Measurements from ENCODE around the gene CYFIP1.

The CYFIP1 gene

DNA sequence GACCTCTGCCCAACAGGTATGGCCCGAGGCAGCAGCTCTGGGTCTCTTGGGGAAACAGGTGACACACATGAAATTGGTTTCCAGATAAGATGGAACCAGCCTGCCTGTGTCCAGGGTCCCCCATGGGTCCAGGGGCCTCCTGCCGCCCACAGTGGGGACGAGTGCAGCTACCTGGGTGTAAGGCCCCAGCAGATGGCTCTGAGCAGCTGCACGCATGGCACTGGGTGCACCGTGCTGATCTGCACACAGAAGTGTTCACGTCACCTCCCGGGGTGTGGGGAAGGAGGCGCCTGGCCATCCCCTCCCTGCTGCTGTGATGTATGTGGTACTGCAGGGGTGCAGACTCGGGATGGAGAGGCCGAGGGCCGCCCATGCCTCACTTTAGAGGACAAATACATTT lies 78.1 kb downstream of the CYFIP1 start:
- Histone ChIP-seq H3K14ac (ENCODE audit: low read length) (no peak overlapping the region), H3K18ac (ENCODE audit: low read length) (no peak overlapping the region), H3K4me2 (ENCODE audit: insufficient read depth, low read length, poor library complexity, severe bottlenecking) (no peak overlapping the region), H3K4me3 (ENCODE audit: low read length in 2 of 2) (no peak overlapping the region), H3K9ac (ENCODE audit: low read depth, low read length, poor library complexity) (no peak overlapping the region), H3K4me1 (ENCODE audit: control insufficient read depth in 2 of 2, insufficient read depth in 1 of 2, low read depth in 1 of 2, low read length in 2 of 2) (no peaks in the 10 kb centered on the region), H2BK5ac (ENCODE audit: low read length) (no peak overlapping the region), H3K27me3 (ENCODE audit: control insufficient read depth in 3 of 3, insufficient read depth in 3 of 3, low read depth in 1 of 3, low read length in 3 of 3) (no peaks in the 10 kb centered on the region), H4K8ac (ENCODE audit: low read depth, low read length) (peak overlapping the region; percentile 43), H3K23ac (ENCODE audit: low read depth, low read length, poor library complexity) (peak overlapping the region; percentile 89), H3K4ac (ENCODE audit: low read length) (peak overlapping the region; percentile 78), H3K79me1 (ENCODE audit: low read depth, low read length) (peaks cover 14% of the 10 kb centered on the region), H3K36me3 (replicated peaks in 1 of 2; ENCODE audit: control insufficient read depth in 2 of 2, insufficient read depth in 2 of 2, low read length in 2 of 2) (peaks cover 42 to 77% of the 10 kb centered on the region in 2 donors), H2BK120ac (ENCODE audit: low read depth, low read length) (no peak overlapping the region), H4K91ac (ENCODE audit: low read depth, low read length, poor library complexity) (no peak overlapping the region), H3K9me3 (replicated peaks in 1 of 2; ENCODE audit: control insufficient read depth in 2 of 2, insufficient read depth in 1 of 2, low read depth in 1 of 2, low read length in 2 of 2) (no peaks in the 10 kb centered on the region), H2BK15ac (ENCODE audit: low read length) (no peak overlapping the region), H2AK5ac (ENCODE audit: low read depth, low read length) (no peak overlapping the region), H2AFZ (ENCODE audit: low read length) (no peak overlapping the region), H3K27ac (replicated peaks; ENCODE audit: low read length) (no peak overlapping the region), H2BK12ac (ENCODE audit: low read length) (no peak overlapping the region)
- WGBS, 2 donors (ENCODE audit: extremely low coverage in 2 of 2, insufficient read length in 2 of 2, insufficient replicate concordance in 1 of 2): no CpG with 5 or more reads among the region's 11 CpGs
- no peak for DNase-seq (ENCODE audit: low spot score)

DNA sequence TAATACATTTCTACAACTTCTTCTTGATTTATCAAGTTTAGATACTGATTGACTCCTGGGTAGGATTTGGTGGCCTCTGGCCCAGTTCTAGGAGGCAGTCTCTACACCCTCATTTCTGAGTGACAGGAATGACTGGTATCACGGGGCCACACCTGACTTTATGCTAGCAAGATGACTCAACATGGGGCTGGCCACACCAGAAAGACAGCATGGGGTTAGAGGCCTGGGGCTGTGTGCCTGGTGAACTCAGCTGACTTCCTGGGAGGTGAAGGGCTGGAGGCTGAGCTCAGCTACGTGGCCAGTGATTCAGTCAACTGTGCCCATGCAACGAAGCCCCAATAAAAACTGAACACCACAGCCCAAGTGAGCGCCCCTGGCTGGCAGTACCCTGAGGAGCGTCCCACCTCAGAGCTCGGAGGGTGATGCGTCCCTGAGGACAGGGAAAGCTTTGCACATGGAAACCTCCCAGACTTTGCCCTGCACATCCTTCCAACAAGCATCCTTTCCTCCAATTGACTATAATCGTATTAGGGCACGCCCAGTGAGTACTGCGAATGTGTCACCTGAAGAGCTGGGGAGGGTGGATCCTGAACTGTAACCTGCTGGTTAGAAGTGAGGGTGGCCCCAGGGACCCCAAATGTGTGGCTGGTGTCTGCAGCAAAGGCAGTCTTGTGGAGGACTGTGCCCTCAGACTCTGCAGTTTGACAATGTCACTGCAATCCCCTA lies 84.5 kb downstream of the CYFIP1 start:
- Histone ChIP-seq H3K4me1 (ENCODE audit: control insufficient read depth in 2 of 2, insufficient read depth in 1 of 2, low read depth in 1 of 2, low read length in 2 of 2) (no peaks in the 10 kb centered on the region), H3K23ac (ENCODE audit: low read depth, low read length, poor library complexity) (no peak overlapping the region), H2AK5ac (ENCODE audit: low read depth, low read length) (no peak overlapping the region), H3K4me2 (ENCODE audit: insufficient read depth, low read length, poor library complexity, severe bottlenecking) (no peak overlapping the region), H4K91ac (ENCODE audit: low read depth, low read length, poor library complexity) (no peak overlapping the region), H2BK120ac (ENCODE audit: low read depth, low read length) (no peak overlapping the region), H3K4ac (ENCODE audit: low read length) (no peak overlapping the region), H3K27me3 (ENCODE audit: control insufficient read depth in 3 of 3, insufficient read depth in 3 of 3, low read depth in 1 of 3, low read length in 3 of 3) (no peaks in the 10 kb centered on the region), H3K27ac (replicated peaks; ENCODE audit: low read length) (no peak overlapping the region), H2BK5ac (ENCODE audit: low read length) (no peak overlapping the region), H3K79me1 (ENCODE audit: low read depth, low read length) (no peaks in the 10 kb centered on the region), H4K8ac (ENCODE audit: low read depth, low read length) (no peak overlapping the region), H3K9ac (ENCODE audit: low read depth, low read length, poor library complexity) (no peak overlapping the region), H2BK15ac (ENCODE audit: low read length) (no peak overlapping the region), H3K14ac (ENCODE audit: low read length) (no peak overlapping the region), H2BK12ac (ENCODE audit: low read length) (no peak overlapping the region), H3K18ac (ENCODE audit: low read length) (no peak overlapping the region), H3K36me3 (replicated peaks in 1 of 2; ENCODE audit: control insufficient read depth in 2 of 2, insufficient read depth in 2 of 2, low read length in 2 of 2) (peaks cover 27 to 67% of the 10 kb centered on the region in 2 donors), H3K9me3 (replicated peaks in 1 of 2; ENCODE audit: control insufficient read depth in 2 of 2, insufficient read depth in 1 of 2, low read depth in 1 of 2, low read length in 2 of 2) (peaks cover 0 to 3% of the 10 kb centered on the region in 2 donors), H2AFZ (ENCODE audit: low read length) (no peak overlapping the region), H3K4me3 (ENCODE audit: low read length in 2 of 2) (no peak overlapping the region)
- DNase-seq (ENCODE audit: low spot score): no peak
- WGBS, 2 donors (ENCODE audit: extremely low coverage in 2 of 2, insufficient read length in 2 of 2, insufficient replicate concordance in 1 of 2): no CpG with 5 or more reads among the region's 10 CpGs

DNA sequence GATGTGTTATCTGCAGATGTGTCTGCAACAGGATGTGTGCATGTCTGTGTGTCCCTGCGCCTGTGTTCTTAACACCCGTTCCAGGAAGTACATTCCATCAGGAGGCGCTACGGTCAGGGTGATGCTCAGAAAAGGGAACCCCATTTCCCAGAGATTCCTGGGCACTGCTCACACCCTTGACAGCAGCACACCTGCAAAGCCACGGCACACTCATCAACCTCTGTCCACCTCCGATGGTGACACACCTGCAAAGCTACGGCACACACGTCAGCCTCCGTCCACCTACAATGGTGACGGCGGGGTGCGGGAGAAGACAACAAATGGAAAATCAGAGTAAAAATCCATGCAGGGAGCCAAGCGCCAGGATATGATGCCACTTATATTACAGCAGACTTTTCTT lies 86.3 kb downstream of the CYFIP1 start:
- Histone ChIP-seq H3K4me1 (ENCODE audit: control insufficient read depth in 2 of 2, insufficient read depth in 1 of 2, low read depth in 1 of 2, low read length in 2 of 2) (no peaks in the 10 kb centered on the region), H2BK120ac (ENCODE audit: low read depth, low read length) (no peak overlapping the region), H2AK5ac (ENCODE audit: low read depth, low read length) (no peak overlapping the region), H3K14ac (ENCODE audit: low read length) (no peak overlapping the region), H4K91ac (ENCODE audit: low read depth, low read length, poor library complexity) (no peak overlapping the region), H3K23ac (ENCODE audit: low read depth, low read length, poor library complexity) (peak overlapping the region; percentile 12), H3K9ac (ENCODE audit: low read depth, low read length, poor library complexity) (peak overlapping the region; percentile 17), H3K4ac (ENCODE audit: low read length) (no peak overlapping the region), H3K9me3 (replicated peaks in 1 of 2; ENCODE audit: control insufficient read depth in 2 of 2, insufficient read depth in 1 of 2, low read depth in 1 of 2, low read length in 2 of 2) (peaks cover 0 to 3% of the 10 kb centered on the region in 2 donors), H3K18ac (ENCODE audit: low read length) (no peak overlapping the region), H3K27me3 (ENCODE audit: control insufficient read depth in 3 of 3, insufficient read depth in 3 of 3, low read depth in 1 of 3, low read length in 3 of 3) (no peaks in the 10 kb centered on the region), H3K4me2 (ENCODE audit: insufficient read depth, low read length, poor library complexity, severe bottlenecking) (no peak overlapping the region), H3K27ac (replicated peaks; ENCODE audit: low read length) (no peak overlapping the region), H3K4me3 (ENCODE audit: low read length in 2 of 2) (no peak overlapping the region), H4K8ac (ENCODE audit: low read depth, low read length) (no peak overlapping the region), H2AFZ (ENCODE audit: low read length) (no peak overlapping the region), H2BK15ac (ENCODE audit: low read length) (no peak overlapping the region), H3K79me1 (ENCODE audit: low read depth, low read length) (no peaks in the 10 kb centered on the region), H2BK12ac (ENCODE audit: low read length) (no peak overlapping the region), H3K36me3 (replicated peaks in 1 of 2; ENCODE audit: control insufficient read depth in 2 of 2, insufficient read depth in 2 of 2, low read length in 2 of 2) (peaks cover 23 to 58% of the 10 kb centered on the region in 2 donors), H2BK5ac (ENCODE audit: low read length) (no peak overlapping the region)
- no CpG with 5 or more reads among the region's 13 CpGs for WGBS, 2 donors (ENCODE audit: extremely low coverage in 2 of 2, insufficient read length in 2 of 2, insufficient replicate concordance in 1 of 2)
- no peak for DNase-seq (ENCODE audit: low spot score)

DNA sequence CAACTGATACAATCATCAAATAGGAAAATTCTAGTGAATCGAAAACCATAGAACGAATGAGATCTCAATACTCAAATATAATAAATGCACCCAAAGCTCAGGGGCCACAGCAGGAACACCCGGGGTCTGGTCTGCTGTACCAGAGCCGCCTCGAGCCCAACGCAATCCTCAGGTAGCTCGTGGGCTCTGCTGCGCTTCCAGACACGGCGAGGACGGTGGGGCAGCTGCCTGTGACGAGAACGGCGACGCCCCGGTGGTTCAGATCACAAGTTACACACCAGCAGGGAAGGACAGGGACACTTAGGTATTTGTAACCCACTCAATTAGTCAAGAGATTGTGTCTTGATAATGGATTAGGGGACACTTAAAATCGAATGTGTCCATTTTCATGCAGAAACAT lies 87.1 kb downstream of the CYFIP1 start:
- Histone ChIP-seq H2AFZ (ENCODE audit: low read length) (no peak overlapping the region), H3K4ac (ENCODE audit: low read length) (no peak overlapping the region), H3K9me3 (replicated peaks in 1 of 2; ENCODE audit: control insufficient read depth in 2 of 2, insufficient read depth in 1 of 2, low read depth in 1 of 2, low read length in 2 of 2) (peaks cover 0 to 3% of the 10 kb centered on the region in 2 donors), H3K14ac (ENCODE audit: low read length) (no peak overlapping the region), H3K23ac (ENCODE audit: low read depth, low read length, poor library complexity) (no peak overlapping the region), H3K4me2 (ENCODE audit: insufficient read depth, low read length, poor library complexity, severe bottlenecking) (no peak overlapping the region), H3K36me3 (replicated peaks in 1 of 2; ENCODE audit: control insufficient read depth in 2 of 2, insufficient read depth in 2 of 2, low read length in 2 of 2) (peaks cover 27 to 61% of the 10 kb centered on the region in 2 donors), H3K9ac (ENCODE audit: low read depth, low read length, poor library complexity) (no peak overlapping the region), H3K4me3 (ENCODE audit: low read length in 2 of 2) (no peak overlapping the region), H4K8ac (ENCODE audit: low read depth, low read length) (no peak overlapping the region), H2BK5ac (ENCODE audit: low read length) (no peak overlapping the region), H2BK12ac (ENCODE audit: low read length) (no peak overlapping the region), H3K18ac (ENCODE audit: low read length) (no peak overlapping the region), H2AK5ac (ENCODE audit: low read depth, low read length) (no peak overlapping the region), H3K27me3 (ENCODE audit: control insufficient read depth in 3 of 3, insufficient read depth in 3 of 3, low read depth in 1 of 3, low read length in 3 of 3) (no peaks in the 10 kb centered on the region), H2BK15ac (ENCODE audit: low read length) (no peak overlapping the region), H2BK120ac (ENCODE audit: low read depth, low read length) (no peak overlapping the region), H3K27ac (replicated peaks; ENCODE audit: low read length) (no peak overlapping the region), H3K79me1 (ENCODE audit: low read depth, low read length) (no peaks in the 10 kb centered on the region), H3K4me1 (ENCODE audit: control insufficient read depth in 2 of 2, insufficient read depth in 1 of 2, low read depth in 1 of 2, low read length in 2 of 2) (no peaks in the 10 kb centered on the region), H4K91ac (ENCODE audit: low read depth, low read length, poor library complexity) (no peak overlapping the region)
- WGBS, 2 donors (ENCODE audit: extremely low coverage in 2 of 2, insufficient read length in 2 of 2, insufficient replicate concordance in 1 of 2): no CpG with 5 or more reads among the region's 17 CpGs
- DNase-seq (ENCODE audit: low spot score): no peak

All from neuronal stem cell (in vitro differentiated cells).